ENCODE data around the gene RASA3. TPM values are rescaled to one million over a fixed set of nuclear protein-coding genes. Genes with fewer than 3 reads are reported as not detected.

The RASA3 gene
- total and polyA plus RNA-seq, 2 of the 8 experiments (the other 6 are each of a cell fraction or from before 2014, with no cell fraction given), result 7.5 to 21.9 TPM

DNA sequence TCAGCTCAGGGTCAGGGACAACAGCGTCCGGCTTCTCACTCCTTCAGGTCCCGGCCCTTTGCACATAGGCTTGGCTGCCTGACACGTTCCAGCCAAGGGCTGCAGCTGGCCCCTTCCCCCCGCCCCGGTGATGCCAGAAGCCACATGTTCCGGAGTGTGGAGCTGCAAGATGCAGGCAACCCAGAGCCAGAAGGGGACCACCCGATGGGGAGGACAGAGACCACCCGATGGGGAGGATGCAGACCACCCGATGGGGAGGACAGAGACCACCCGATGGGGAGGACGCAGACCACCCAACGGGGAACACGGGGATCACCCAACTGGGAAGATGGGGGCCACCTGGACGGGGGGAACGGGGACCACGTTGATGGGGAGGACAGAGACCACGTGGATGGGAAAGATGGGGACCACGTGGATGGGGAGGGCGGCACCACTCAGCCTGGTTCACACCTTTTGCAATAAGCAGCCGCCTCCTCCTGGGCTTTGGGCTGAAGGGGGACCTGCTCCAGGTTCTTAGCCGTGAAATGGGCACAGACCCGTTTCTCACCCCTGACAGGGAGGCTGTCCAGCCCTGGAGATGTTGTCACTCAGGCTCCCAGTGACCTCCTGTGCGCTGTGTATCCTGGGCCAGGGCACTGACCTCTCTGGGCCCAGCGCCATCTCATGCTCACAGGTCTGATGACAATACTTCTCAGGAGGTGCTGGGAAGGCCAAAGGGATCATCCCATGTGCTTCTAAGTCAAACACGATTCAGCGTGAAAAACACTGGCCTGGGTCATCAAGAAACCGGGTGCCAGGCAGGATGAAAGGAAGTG is 193.1 kb downstream of the RASA3 start (continued):
- TF ChIP-seq, protein P1, sequence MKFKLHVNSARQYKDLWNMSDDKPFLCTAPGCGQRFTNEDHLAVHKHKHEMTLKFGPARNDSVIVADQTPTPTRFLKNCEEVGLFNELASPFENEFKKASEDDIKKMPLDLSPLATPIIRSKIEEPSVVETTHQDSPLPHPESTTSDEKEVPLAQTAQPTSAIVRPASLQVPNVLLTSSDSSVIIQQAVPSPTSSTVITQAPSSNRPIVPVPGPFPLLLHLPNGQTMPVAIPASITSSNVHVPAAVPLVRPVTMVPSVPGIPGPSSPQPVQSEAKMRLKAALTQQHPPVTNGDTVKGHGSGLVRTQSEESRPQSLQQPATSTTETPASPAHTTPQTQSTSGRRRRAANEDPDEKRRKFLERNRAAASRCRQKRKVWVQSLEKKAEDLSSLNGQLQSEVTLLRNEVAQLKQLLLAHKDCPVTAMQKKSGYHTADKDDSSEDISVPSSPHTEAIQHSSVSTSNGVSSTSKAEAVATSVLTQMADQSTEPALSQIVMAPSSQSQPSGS (IDR thresholded peaks at IDR 0.05; ENCODE audit: low read length), result no peak
- TF ChIP-seq SP2 (IDR thresholded peaks at IDR 0.05; ENCODE audit: low read length), result no peak
